ENCODE measurements around the gene CCDC126.

CCDC126 gene

GRCh38 chr7:23658831-23659427 lies 61.7 kb downstream of the CCDC126 start:
- DNase-seq (ENCODE audit: low read depth), result no peak
- no peak overlapping the region for H3K4me3 ChIP-seq (ENCODE audit: low read depth, low read length)
- no peak for TF ChIP-seq CTCF (conservative IDR thresholded peaks at IDR 0.05; ENCODE audit: low read depth, low read length)

GRCh38 chr7:23661385-23661784 lies 64.2 kb downstream of the CCDC126 start:
- no peak for DNase-seq (ENCODE audit: low read depth)
- no peak for TF ChIP-seq CTCF (conservative IDR thresholded peaks at IDR 0.05; ENCODE audit: low read depth, low read length)
- no peak overlapping the region for H3K4me3 ChIP-seq (ENCODE audit: low read depth, low read length)

DNA sequence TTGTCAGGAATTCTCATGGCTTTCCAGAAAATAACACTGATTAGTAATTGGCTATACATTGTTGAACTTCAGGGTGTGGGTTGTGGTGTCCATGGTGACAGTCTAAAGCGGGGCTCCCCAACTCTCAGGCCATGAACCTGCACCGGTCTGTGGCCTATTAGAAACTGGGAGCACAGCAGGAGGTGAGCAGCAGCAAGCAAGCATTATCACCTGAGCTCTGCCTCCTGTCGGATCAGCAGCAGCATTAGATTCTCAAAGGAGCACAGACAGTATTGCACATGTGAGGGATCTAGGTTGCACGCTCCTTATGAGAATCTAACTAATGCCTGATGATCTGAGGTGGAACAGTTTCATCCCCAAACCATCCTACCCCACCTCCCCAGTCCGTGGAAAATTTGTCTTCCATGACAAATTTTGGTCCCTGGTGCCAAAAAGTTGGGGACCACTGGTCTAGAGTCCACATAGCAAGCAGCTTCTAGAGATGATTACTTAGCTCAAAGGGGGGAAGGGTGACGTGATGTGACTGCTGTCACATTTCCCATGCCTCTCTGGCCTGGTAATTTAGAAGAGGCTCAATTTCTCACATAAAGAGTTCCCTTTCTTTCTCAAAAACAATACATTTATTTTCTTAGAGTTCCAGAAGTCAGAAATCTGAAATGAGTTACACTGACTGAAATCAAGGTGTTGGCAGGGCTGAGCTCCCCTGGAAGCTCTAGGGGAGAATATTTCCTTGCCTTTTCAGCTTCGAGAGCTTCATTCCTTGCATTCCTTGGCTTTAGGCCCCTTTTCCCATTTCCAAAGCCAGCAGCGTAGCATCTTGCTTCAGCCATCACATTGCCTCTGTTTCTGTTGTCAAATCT lies 65.2 kb downstream of the CCDC126 start:
- no peak for TF ChIP-seq CTCF (conservative IDR thresholded peaks at IDR 0.05; ENCODE audit: low read depth, low read length)
- peak; percentile 23 for DNase-seq (ENCODE audit: low read depth)
- no peak overlapping the region for H3K4me3 ChIP-seq (ENCODE audit: low read depth, low read length)

DNA sequence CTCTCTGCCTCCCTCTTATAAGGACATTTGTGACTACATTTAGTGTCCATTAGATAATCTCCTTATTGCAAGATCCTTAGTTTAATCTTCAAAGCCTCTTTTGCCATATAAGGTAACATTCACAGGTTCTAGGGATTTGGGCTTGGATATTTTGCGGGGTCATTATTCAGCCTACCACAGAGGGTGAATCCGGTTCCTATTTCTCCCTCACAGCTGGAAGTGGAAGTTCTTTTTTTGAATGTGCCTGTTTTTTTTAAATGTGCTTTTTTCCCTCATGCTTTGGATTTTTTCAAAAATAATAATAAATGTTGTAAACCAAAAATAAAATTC lies 65.8 kb downstream of the CCDC126 start:
- DNase-seq (ENCODE audit: low read depth), result no peak
- H3K4me3 ChIP-seq (ENCODE audit: low read depth, low read length), result no peak overlapping the region
- no peak for TF ChIP-seq CTCF (conservative IDR thresholded peaks at IDR 0.05; ENCODE audit: low read depth, low read length)

GRCh38 chr7:23664122-23664521 lies 66.9 kb downstream of the CCDC126 start:
- TF ChIP-seq CTCF (conservative IDR thresholded peaks at IDR 0.05; ENCODE audit: low read depth, low read length), result no peak
- no peak overlapping the region for H3K4me3 ChIP-seq (ENCODE audit: low read depth, low read length)
- no peak for DNase-seq (ENCODE audit: low read depth)

DNA sequence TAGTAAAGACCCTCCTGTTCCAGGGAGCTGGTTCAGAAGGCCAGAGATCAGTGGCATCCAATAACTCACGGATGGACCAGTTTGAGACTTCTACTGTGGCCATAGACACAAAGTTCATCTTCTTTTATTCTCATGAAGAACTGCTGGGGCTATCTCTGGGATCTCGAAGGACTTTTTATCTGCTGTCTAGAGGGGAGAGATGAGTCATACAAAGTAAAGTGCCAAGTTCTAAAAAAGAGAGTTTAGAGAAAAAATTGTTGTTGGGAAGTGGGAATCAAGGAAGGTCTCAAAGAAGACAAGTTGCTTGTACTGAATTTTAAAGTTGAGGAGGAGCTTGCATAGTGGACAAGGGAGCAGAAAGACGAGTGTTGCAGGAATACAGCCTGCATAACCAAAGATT lies 74.9 kb downstream of the CCDC126 start:
- H3K4me3 ChIP-seq (ENCODE audit: low read depth, low read length), result no peak overlapping the region
- peak; percentile 11 for DNase-seq (ENCODE audit: low read depth)
- TF ChIP-seq CTCF (conservative IDR thresholded peaks at IDR 0.05; ENCODE audit: low read depth, low read length), result no peak

All from choroid plexus epithelial cell (primary cell).